ENCODE data around the gene MKRN2. TPM values are rescaled to one million over a fixed set of nuclear protein-coding genes. Genes with fewer than 3 reads are reported as not detected.

The MKRN2 gene
- total and polyA plus RNA-seq, 2 donors (not counting 3 experiments of a cell fraction or from before 2014, with no cell fraction given) = 27.3 to 29.9 TPM

DNA sequence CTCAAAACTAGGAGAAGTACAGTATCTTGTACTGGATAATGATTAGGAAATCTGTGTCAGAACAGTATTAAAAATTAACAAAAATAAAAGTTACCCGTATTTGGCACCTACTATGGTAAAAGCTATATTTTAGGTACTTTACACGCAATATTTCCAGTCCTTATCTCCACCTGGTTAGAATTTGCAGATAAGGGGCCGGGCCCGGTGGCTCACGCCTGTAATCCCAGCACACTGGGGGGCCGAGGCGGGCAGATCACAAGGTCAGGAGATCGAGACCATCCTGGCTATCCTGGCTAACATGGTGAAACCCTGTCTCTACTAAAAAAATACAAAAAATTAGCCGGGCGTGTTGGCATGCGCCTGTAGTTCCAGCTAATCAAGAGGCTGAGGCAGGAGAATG, 40.0 kb upstream of the MKRN2 start:
- TF ChIP-seq FOS (IDR thresholded peaks at IDR 0.05; ENCODE audit: borderline replicate concordance, insufficient read depth, low read length) (no peak), MYC (IDR thresholded peaks at IDR 0.05; ENCODE audit: low read depth, low read length) (no peak), EZH2 (IDR thresholded peaks at IDR 0.05; ENCODE audit: borderline replicate concordance, low read depth, low read length, severe bottlenecking) (no peak), JUN (IDR thresholded peaks at IDR 0.05; ENCODE audit: borderline replicate concordance, insufficient read depth, insufficient read length, low read depth) (no peak), POLR2A (IDR thresholded peaks at IDR 0.05; ENCODE audit: low read depth, low read length) (no peak), POLR2AphosphoS5 (IDR thresholded peaks at IDR 0.05; ENCODE audit: insufficient read depth, low read depth, low read length) (no peak), GATA2 (IDR thresholded peaks at IDR 0.05; ENCODE audit: insufficient read depth, insufficient read length, low read depth, low read length) (no peak)
- TF ChIP-seq, protein P1, sequence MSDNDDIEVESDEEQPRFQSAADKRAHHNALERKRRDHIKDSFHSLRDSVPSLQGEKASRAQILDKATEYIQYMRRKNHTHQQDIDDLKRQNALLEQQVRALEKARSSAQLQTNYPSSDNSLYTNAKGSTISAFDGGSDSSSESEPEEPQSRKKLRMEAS (IDR thresholded peaks at IDR 0.05; ENCODE audit: insufficient read depth, insufficient read length) = no peak
- TF ChIP-seq, protein P2, sequence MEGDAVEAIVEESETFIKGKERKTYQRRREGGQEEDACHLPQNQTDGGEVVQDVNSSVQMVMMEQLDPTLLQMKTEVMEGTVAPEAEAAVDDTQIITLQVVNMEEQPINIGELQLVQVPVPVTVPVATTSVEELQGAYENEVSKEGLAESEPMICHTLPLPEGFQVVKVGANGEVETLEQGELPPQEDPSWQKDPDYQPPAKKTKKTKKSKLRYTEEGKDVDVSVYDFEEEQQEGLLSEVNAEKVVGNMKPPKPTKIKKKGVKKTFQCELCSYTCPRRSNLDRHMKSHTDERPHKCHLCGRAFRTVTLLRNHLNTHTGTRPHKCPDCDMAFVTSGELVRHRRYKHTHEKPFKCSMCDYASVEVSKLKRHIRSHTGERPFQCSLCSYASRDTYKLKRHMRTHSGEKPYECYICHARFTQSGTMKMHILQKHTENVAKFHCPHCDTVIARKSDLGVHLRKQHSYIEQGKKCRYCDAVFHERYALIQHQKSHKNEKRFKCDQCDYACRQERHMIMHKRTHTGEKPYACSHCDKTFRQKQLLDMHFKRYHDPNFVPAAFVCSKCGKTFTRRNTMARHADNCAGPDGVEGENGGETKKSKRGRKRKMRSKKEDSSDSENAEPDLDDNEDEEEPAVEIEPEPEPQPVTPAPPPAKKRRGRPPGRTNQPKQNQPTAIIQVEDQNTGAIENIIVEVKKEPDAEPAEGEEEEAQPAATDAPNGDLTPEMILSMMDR (IDR thresholded peaks at IDR 0.05; ENCODE audit: extremely low read depth in 1 of 2, insufficient read depth in 1 of 2, low read depth in 1 of 2, low read length in 2 of 2) = no peak
- no peaks in the 10 kb centered on the region for H3K4me1 ChIP-seq (ENCODE audit: control insufficient read depth, extremely low read depth, insufficient read depth, low read length)
- H3K27me3 ChIP-seq (ENCODE audit: control insufficient read depth in 2 of 2, insufficient read depth in 2 of 2, low read length in 2 of 2) = no peaks in the 10 kb centered on the region
- no peak overlapping the region for H3K27ac ChIP-seq (ENCODE audit: insufficient read depth, low read depth, low read length)
- H3K9me3 ChIP-seq (replicated peaks; ENCODE audit: control insufficient read depth, insufficient read depth, low read length) = no peaks in the 10 kb centered on the region
- H3K79me2 ChIP-seq (ENCODE audit: control insufficient read depth, insufficient read depth, low read length) = no peaks in the 10 kb centered on the region
- DNase-seq (ENCODE audit: low read depth, low spot score) (no peak), FAIRE-seq (no peak)
- ChIA-PET CTCF (no interaction called here), POLR2A (no interaction called here)
- no peak overlapping the region for H3K9ac ChIP-seq (replicated peaks; ENCODE audit: extremely low read depth, insufficient read depth, low read length)
- H3K4me2 ChIP-seq (ENCODE audit: insufficient read depth, low read length) = no peak overlapping the region
- intact Hi-C loops (cut with micrococcal nuclease) = no loop called here
- dilution Hi-C loops (cut with MboI; ENCODE audit: extremely low pct_ligation_motif_present, low sequenced_read_pairs) = no loop called here
- H3K36me3 ChIP-seq (ENCODE audit: control insufficient read depth in 2 of 2, extremely low read depth in 1 of 2, insufficient read depth in 2 of 2, low read length in 2 of 2) = no peaks in the 10 kb centered on the region
- H2AFZ ChIP-seq (ENCODE audit: low read depth, low read length) = no peak overlapping the region
- H4K20me1 ChIP-seq (replicated peaks; ENCODE audit: control insufficient read depth, extremely low read depth, insufficient read depth, low read length) = no peaks in the 10 kb centered on the region
- no peak overlapping the region for H3K4me3 ChIP-seq (replicated peaks in 1 of 3; ENCODE audit: insufficient read depth in 1 of 3, low read depth in 1 of 3, low read length in 3 of 3)
- no TSS peak for BruUV-seq (replicated peaks)
- no peaks in the 10 kb centered on the region for H3K9me1 ChIP-seq (replicated peaks; ENCODE audit: control insufficient read depth, extremely low read depth, insufficient read depth, low read length)

Measured in endothelial cell of umbilical vein (primary cell).